Right lobe of liver (tissue), 4 donors: ENCODE data around the gene OVCA2.

Experiments
- POLR2A ChIP-seq: fragments of 450-650 bp; IDR thresholded peaks from one replicate; pipeline ENCODE4 v1.6.1; 2017; ENCODE audit warnings: antibody characterized with exemption, mild to moderate bottlenecking
- TF ChIP-seq, protein P1 (sequence below), 4 donors: fragments of 200-600 bp in 3 of 4; fragments of 450-650 bp in 1 of 4; IDR thresholded peaks; one replicate each; pipeline versions ENCODE4 v1.5.1 to v1.8.0; 2016 to 2022; ENCODE audit warnings: antibody characterized with exemption in 4 of 4, mild to moderate bottlenecking in 2 of 4
- donor health status: DM: no; HTN: no; CAD: no.
- donor health status: DM: no; HTN: no; CAD: no.
- donor health status: DM: no; HTN: yes; CAD: no.

DNA sequence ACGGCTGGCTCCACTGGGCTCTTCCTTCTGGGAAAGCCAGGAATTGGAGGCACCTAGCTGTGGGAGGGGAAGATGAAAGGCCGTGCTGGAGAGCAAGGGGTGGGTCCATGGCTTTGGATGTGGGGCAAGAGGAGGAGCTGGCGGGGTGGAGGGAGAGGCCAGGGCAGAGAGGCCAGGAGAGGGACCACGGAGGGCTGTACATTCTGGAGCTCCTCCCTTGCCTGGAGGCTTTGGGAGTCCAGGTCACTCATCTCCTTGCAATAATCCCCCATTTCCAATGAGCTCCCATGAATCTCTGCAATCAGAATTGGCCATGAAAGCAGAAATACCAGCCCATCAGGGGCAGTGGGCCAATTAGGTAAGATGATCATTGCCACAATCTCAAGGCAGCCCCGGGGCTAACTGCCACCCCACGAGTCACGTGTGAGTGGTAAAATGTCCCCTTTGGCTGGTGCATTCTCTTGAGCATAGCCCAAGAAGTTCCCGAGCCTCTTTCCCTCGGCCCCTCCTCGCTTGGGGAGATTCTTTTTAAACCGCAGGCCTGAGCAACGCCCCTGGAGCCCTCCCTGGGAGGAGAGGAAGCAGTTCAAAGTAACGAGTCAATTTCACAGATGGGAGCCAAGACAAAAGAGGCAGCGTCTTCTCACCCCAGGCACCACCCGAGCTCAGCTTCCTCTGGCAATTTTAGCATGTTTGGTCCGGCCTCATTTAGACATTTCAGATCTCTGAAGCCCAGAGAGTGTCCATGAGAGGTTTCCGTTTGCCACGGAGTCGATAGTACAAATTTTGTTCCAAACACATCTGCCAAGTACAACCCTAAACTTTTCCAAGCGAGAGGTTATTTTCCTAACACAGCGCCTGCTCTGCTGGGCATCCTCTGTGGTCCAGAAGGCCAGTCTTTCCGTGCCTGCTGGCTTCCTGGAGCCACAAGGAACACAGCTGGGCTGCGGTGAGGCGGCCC, 30.1 kb upstream of the OVCA2 start:
- TF ChIP-seq, protein P1, sequence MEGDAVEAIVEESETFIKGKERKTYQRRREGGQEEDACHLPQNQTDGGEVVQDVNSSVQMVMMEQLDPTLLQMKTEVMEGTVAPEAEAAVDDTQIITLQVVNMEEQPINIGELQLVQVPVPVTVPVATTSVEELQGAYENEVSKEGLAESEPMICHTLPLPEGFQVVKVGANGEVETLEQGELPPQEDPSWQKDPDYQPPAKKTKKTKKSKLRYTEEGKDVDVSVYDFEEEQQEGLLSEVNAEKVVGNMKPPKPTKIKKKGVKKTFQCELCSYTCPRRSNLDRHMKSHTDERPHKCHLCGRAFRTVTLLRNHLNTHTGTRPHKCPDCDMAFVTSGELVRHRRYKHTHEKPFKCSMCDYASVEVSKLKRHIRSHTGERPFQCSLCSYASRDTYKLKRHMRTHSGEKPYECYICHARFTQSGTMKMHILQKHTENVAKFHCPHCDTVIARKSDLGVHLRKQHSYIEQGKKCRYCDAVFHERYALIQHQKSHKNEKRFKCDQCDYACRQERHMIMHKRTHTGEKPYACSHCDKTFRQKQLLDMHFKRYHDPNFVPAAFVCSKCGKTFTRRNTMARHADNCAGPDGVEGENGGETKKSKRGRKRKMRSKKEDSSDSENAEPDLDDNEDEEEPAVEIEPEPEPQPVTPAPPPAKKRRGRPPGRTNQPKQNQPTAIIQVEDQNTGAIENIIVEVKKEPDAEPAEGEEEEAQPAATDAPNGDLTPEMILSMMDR (IDR thresholded peaks at IDR 0.05): no peak
- TF ChIP-seq POLR2A: no peak
